Adipose tissue (tissue), 3 donors: Measurements from ENCODE around the gene PBX3. TPM values are rescaled to one million over a fixed set of nuclear protein-coding genes. Genes with fewer than 3 reads are reported as not detected.

Experiments used
- H3K27ac ChIP-seq: one replicate; pipeline ENCODE4 v1.5.1; 2013; ENCODE audit warnings: low read depth, low read length
- WGBS, 3 donors: extraction: QIAGEN DNeasy Blood & Tissue Kit; methylation state at CpG; one replicate each; pipeline ENCODE4 v1.1.7; 2013; 5-methylcytosine and 5-hydroxymethylcytosine counted together
- polyA plus RNA-seq, 3 donors: library from polyadenylated mRNA; stranded (reverse); fragments of 200-250 nt; gene quantifications; one replicate each; pipeline ENCODE4 v1.2.3, GENCODE V29; 2013
- donor health status: healthy with polysubstance abuse.
- donor health status: Bipolar disorder and iron deficiency.
- donor health status: healthy.

The PBX3 gene
- polyA plus RNA-seq, 3 donors: 9.2 to 16.5 (median 13.2) TPM

DNA sequence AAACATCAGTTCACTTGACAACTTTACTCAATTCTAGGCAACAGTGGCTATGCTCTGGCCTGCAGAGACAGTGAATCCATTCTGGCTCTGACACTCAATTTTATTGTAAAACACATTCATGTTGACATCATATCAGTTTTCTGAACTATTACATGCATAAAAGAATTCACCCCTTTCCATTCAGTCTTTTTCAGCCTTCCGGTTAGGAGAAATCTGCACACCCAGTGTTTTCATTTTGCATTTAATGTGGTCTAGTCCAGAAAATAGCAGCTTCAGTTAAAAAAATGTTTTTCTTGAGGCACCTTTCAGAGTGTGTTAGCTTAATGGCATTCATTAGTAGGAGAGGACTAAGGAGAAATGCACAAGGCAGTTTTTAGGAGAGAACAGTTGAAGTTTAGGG lies 95.1 kb downstream of the PBX3 start:
- no peak overlapping the region for H3K27ac ChIP-seq
- WGBS, 3 donors: 82 to 94% (median 88%) methylated on average over 1 of the region's 1 CpG

DNA sequence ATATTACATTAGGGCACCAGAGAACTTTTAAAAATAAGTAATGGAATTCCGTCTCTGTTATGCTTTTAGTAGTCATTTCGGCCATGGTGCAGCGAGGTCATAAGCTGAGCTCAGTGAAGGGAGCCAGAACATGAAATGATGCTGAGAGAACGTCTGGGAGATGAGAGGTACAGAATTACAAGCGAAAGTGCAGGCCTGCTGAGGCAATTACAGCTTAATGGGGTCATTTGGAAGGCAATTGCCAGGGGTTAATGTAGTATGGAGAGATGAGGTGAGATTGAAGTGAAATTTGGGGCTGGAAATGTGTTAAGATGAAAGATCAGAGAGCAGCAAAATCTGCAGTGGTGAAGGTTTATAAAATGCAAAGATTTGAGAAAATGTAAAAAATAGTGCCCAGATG lies 96.5 kb downstream of the PBX3 start:
- H3K27ac ChIP-seq: no peak overlapping the region
- 51 to 71% (median 70%) methylated on average over 5 of the region's 5 CpGs for WGBS, 3 donors

DNA sequence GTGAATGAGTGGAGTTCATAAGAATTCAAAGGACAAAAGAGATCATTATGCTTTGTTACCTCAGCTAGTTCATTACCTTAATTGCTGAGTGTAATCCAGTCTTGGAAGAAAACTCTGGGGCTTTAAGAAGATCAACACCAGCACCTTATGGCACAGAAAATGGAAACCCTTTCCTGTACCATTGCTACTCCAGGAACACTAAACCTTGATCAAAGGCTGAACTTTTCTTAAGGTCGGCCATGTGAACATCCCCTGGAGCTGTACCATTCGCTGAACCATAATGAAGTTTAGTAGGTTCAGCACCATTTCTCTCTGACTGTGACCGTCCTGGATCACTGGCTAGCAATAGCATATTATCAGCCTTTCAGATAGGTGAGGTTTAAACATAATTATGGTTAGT lies 97.4 kb downstream of the PBX3 start:
- H3K27ac ChIP-seq: no peak overlapping the region
- WGBS, 3 donors: 90 to 98% (median 94%) methylated on average over 3 of the region's 3 CpGs

DNA sequence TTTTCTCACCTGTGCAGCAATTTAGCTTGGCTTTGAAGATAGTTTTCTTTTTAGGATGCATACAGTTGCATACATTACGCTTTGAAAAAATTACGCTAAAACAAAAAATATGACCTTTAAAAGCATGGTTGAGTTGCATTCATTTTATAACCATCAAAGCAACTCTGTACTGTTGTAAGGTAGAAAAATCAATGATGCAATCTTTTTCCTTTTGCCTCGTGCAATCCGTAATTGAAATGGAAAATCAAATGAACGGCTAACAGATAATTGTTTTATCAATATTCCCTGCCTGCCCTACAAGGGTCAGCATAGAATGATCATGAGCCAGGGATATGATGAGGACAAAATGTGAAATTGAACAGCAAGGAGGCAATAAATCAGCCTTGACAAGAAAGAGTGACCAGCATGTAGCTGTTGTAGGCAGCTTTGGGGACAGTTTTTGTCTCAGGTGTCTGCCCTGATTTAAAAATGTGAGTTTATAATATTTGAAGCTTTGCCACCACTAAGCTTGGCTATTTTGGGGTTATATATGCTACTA lies 98.2 kb downstream of the PBX3 start:
- 78 to 94% (median 90%) methylated on average over 5 of the region's 5 CpGs for WGBS, 3 donors
- H3K27ac ChIP-seq: no peak overlapping the region

DNA sequence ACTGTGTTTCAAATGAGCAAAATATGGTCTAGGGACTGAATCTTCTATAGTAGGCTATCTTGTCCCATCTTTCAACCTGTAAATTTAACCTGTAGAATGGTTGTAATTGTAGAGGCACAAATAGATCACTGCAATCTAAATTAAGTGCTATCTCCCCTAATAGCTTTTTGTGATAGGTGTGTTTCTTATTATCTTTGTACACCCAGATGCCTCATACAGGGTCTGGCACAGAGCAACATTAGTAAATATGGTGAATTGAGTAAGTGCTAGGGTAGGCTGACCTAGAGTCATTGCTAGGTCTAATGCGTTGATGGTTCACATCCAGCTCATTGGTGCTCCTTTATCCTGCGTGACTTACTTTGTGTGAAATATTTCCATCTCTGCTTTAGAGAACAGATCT lies 100.6 kb downstream of the PBX3 start:
- WGBS, 3 donors: 69 to 100% (median 99%) methylated on average over 2 of the region's 2 CpGs
- no peak overlapping the region for H3K27ac ChIP-seq

GRCh38 chr9:125850106-125850632 lies 103.0 kb downstream of the PBX3 start:
- 82 to 96% (median 95%) methylated on average over 3 of the region's 3 CpGs for WGBS, 3 donors
- H3K27ac ChIP-seq: no peak overlapping the region

DNA sequence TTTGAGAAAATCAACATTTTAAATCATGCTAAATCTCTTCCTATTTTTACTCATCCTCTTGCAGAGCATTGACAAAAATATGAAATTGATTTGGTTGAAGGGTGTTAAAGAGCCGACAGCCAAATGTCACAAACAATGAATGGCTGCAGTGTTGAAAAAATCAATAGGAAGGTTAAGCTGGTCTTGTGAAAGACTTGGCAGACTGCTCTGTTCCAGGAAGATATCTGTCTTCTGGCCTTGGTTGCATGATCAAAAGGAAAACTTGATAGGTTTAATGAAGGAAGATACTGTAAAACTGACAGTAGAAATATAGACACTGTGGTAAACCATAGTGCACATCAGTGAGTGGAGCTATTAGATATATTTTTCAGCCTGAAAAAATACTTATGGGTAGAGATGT lies 103.6 kb downstream of the PBX3 start:
- WGBS, 3 donors: 26 to 81% (median 79%) methylated on average over 1 of the region's 1 CpG
- H3K27ac ChIP-seq: no peak overlapping the region

GRCh38 chr9:125851979-125852378 lies 104.8 kb downstream of the PBX3 start:
- WGBS, 3 donors: 54 to 91% (median 79%) methylated on average over 2 of the region's 2 CpGs
- no peak overlapping the region for H3K27ac ChIP-seq

GRCh38 chr9:125852386-125852785 lies 105.2 kb downstream of the PBX3 start:
- 89 to 94% (median 93%) methylated on average over 2 of the region's 2 CpGs for WGBS, 3 donors
- no peak overlapping the region for H3K27ac ChIP-seq

DNA sequence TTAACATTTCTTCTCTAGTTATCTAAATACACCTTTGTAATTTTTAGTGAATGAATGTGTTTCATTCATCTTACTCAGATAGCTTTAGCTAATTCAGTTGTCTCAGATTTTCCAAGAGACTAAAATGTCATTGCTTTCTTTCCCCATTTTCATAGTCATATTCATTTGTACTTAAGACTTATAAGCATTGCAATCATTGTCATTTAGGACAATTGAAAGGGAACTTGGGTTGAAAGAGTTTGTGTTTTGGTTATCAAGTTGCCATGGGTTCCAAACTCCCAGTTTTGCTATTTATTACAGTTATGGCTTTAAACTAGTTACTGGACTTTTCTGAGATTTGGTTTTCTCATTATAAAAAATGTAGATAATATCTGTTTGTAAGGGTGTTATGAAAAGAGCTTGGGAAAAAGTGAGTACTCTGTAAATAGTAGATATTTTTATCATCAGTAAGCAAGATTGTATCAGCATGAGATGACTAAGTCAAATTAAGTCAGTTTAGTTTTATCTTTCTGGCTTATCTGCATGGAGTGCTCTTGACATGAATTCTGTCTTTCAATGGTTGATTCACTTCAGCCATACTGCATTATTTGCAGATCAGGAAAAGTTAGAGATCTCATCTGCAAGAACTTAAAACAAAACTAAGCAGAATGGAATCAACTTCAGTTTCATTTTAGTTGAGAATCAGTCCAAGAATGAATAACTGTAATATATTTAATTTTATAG lies 107.5 kb downstream of the PBX3 start:
- H3K27ac ChIP-seq: no peak overlapping the region

DNA sequence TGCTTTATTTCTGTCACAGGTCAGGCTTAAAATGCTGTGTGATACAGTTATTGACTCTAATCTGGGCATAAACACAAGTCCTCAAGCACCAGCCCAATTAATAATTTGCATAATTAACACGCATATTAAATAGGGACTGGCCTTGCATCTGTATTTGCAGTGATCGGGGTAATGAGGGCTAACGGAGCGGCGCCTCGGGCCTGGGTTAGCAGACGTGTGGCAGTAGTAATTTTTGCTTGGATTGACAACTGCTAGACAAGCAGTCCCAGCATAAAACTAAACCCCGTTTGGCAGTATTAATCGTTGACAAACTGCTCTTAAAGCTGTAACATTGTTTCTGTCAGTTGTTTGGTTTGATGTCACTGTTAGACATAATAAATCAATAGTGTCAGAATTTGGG lies 109.2 kb downstream of the PBX3 start:
- 85 to 95% (median 92%) methylated on average over 9 of the region's 9 CpGs for WGBS, 3 donors
- H3K27ac ChIP-seq: no peak overlapping the region

DNA sequence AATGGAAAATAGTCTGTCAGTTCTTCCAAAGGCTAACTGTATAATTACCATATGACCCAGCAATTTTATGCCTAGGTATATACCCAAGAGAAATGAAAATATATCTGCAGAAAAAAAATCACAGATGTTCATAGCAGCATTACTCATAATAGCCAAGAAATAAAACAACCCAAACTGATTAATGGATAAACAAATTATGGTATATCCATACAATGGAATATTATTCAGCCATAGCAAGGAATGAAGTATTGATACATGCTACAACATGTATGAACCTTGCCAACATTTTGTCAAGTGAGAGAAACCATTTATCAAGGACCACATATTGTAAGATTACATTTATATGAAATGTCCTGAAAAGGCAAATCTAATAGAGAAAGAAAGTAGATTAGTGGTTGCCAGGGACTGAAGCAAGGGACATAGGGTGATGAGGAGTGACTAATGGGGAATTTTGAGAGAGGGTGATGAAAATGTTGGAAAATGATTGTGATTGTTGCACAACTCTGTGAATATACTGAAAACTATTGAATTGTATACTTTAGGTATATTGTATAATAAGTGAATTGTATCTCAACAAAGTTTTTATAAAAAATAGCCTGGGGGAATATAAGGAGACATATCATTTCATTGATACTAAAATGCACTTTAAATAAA lies 114.4 kb downstream of the PBX3 start:
- no peak overlapping the region for H3K27ac ChIP-seq

- WGBS, 3 donors: 70 to 81% (median 77%) methylated on average over 1 of the region's 1 CpG
- no peak overlapping the region for H3K27ac ChIP-seq
Observed at GRCh38 chr9:125863923-125864322, 116.8 kb downstream of the PBX3 start.

DNA sequence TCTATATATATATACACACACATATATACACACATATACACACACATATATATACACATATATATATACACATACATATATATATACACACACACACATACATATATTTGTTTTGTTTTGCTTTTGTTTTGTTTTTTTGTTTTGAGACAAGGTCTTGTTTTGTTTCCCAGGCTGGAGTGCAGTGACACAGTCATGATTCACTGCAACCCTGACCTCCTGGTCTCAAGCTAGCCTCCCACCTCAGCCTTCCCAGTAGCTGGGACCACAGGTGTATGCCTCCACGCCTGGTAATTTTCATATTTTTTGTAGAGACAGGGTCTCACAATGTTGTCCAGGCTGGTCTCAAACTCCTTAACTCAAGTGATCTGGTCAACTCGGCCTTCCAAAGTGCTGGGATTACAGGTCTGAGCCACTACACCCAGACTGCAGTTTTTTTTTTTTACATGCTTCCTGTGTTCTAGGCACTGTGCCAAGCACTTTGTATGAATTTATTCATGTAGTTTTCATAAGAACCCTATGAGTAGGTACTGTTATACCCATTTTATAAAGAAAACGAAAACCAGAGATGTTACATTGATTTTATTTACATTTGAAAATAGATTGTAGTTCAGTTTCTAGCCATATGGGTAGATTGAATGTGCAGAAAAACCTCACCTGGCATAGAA lies 120.7 kb downstream of the PBX3 start:
- WGBS, 3 donors: 70 to 81% (median 70%) methylated on average over 3 of the region's 3 CpGs
- H3K27ac ChIP-seq: no peak overlapping the region

DNA sequence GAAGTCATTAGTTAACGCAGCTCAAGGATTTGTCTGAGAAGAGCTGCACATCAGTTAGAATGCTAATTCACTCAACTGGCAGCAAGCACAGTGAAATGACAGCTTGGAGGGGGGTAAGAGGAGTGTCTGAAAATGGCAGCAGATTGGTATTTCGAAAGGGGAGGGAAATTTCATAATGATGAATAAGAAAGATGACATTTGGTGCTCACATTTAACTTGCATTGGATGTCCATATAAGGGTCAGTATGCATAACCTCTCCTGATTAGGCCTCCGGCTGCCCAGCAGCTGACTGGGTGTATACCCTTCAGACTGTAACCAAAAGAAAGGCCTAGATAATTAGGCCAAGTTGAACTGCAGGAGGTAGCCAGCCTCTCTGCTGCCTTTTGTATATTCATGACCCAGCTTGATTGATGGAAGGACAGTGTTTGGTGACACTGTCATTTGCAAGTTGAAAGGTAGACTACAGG lies 131.0 kb downstream of the PBX3 start:
- H3K27ac ChIP-seq: no peak overlapping the region
- WGBS, 3 donors: 78 to 88% (median 88%) methylated on average over 3 of the region's 3 CpGs

- no peak overlapping the region for H3K27ac ChIP-seq
Observed at GRCh38 chr9:125881042-125881441, 133.9 kb downstream of the PBX3 start.

- 82 to 90% (median 87%) methylated on average over 6 of the region's 6 CpGs for WGBS, 3 donors
- no peak overlapping the region for H3K27ac ChIP-seq
Observed at GRCh38 chr9:125883565-125884217, 136.5 kb downstream of the PBX3 start.

DNA sequence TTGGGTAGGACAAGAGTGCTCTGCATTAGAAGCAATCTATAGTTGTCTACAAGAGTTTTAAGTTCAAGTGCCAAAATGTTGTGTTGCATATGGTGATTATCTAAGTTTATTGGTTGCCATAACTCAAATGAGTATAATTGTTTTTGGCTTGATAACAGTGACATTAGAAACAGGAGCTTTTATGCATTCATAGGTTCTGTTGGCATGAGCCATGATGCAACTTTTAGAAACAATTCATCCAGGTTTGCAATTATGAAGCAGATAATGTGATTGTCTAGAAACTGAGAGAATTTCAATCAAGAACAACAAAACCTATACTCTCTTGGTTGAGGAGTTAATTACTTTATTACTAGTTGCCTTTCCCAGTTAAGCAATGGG lies 137.0 kb downstream of the PBX3 start:
- H3K27ac ChIP-seq: no peak overlapping the region
